NCI-H446 (cell line): ENCODE results near the gene SPESP1.

ENCODE experiments used
- DNase-seq, 2 experiments: peaks; one replicate each; lab custom pipeline; 2025; lab: John Stamatoyannopoulos, UW

Gene SPESP1

DNA sequence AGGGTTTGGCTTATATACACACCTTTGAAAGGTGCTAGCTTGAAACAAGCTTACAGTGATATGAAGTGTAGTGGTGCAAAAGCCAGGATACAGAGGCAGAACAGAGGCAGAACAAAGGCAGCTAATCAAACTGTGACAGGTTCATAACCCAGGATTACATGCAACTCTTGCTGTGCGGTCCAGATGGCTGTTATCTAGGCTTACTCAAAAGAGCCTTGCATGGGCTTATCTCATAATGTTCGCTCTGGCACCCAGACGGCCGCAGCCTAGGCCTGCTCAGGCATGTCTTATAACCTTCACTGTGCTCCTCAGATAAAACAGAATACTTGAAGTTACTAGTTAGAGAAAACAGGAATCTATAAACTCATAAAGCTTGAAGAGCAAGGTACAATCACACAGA is 61.4 kb downstream of the SPESP1 start:
- DNase-seq, result no peak

DNA sequence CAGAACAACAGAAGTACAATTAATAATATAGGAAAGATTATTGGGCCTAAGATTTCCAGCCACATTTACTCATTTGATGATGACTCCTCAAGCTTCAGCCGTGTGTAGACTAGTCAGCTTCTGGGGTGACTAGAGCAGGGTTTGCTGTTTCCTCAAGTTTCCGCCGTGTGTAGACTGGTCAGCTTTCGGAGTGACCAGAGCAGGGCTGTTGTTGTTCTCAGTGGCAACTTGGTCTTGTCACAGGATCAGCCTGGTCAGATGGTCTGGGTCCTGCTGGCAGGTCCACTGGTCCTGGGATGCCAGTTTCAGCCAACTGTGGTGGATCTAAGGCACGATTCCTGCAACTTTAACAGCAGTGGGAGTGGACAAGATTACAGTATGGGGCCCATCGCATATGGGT is 62.4 kb downstream of the SPESP1 start:
- DNase-seq, result no peak

DNA sequence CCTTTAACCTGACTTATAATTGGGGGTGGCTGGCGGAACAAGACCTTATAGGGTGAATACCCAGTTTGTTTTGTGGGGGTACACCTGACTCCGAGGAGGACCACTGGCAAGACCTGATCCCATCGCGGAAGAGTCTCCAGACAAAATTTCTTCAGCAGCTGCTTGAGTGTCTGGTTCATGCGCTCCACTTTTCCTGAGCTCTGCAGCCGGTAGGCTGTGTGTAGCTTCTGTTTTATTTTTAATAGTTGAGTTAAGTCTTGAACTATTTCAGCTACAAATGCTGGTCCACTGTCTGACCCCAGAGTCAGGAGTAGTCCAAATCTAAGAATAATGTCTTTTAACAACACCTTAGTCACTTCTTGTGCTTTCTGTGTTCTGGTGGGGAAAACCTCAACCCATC is 63.0 kb downstream of the SPESP1 start:
- DNase-seq, result no peak

DNA sequence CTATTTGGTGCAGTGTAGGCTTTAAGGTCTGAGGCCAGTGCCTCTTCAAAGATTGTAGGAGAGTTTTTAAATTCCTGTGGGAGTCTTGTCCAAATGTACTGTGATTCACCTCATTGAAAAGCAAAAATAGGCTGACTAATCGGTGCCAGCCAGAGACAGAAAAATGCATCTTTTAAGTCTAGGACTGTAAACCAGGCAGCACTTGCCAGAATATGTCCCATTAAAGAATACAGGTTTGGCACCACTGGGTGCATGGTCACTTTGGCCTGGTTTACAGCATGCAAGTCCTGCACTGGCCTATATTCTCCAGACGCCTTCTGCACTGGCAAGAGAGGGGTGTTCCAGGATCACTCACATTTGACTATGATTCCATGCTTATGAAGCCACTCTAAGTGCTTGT is 63.8 kb downstream of the SPESP1 start:
- DNase-seq, result no peak

DNA sequence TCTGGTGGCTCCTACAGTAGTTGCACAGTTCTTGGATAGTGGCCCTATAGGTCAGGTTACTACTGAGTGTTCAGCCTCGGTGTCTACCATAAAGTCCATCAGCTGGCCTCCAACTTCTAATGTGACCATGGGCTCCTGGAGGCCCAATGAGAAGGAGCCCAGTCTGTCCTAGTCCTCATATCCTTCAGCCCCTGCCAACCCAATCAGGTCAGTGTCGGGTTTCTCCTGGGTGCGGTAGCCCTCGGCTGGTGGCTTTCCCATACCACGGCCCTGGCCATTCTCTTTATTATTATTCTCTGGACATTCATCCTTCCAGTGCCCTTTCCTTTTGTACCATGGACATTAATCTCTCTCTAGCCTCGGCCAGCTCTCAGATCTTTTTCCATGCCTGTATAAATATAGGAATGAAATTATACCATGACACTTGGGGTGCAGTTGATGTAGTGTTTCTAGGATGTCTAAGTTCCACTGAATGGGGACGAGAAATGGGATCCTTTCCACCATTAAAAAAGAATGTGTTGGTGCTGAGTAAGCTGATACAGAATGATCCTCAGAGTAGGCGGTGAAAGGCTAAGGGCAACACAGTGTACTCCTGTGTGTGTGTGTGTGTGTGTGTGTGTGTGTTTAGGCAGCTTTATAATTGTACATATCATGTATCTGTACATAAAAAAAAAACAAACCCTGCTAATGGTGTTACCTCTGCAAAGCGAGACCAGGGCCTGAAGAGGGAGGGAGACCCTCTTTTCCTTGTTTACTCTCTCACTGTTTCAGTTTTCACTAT is 64.8 kb downstream of the SPESP1 start:
- DNase-seq, result no peak
